Activated CD8-positive, alpha-beta T cell treated with anti-CD3 and anti-CD28 coated beads for 36 hours (primary cell): ENCODE data around the gene RPRD1A. TPM values are rescaled to one million over a fixed set of nuclear protein-coding genes. Genes with fewer than 3 reads are reported as not detected.

Experiments
- ATAC-seq: fragments of 200-7000 bp; cut with Tn5 transposase; one replicate; pipeline ENCODE4 v1.10.0; 2021; ENCODE audit warnings: mild to moderate bottlenecking, moderate library complexity
- CTCF ChIA-PET: fragments of 350-600 bp; sonication (Branson Sonifier 250); formaldehyde crosslinking; loops from one replicate; lab custom pipeline; 2021; ENCODE audit warnings: antibody characterized with exemption; lab: Charles Lee
- POLR2A ChIA-PET: fragments of 350-600 bp; sonication (Branson Sonifier 250); formaldehyde crosslinking; loops from one replicate; lab custom pipeline; 2021; ENCODE audit warnings: antibody characterized with exemption; lab: Charles Lee
- DNase-seq: peaks from one replicate; pipeline ENCODE4 v3.0.0-alpha.2; 2020
- H3K27ac Mint-ChIP-seq: one replicate; pipeline ENCODE4 v1.8.0; 2021; ENCODE audit warnings: mild to moderate bottlenecking, mixed read lengths
- H3K27me3 Mint-ChIP-seq: one replicate; pipeline ENCODE4 v1.8.0; 2021; ENCODE audit warnings: mixed read lengths
- H3K36me3 Mint-ChIP-seq: one replicate; pipeline ENCODE4 v1.8.0; 2021; ENCODE audit warnings: low read depth, mixed read lengths
- H3K4me1 Mint-ChIP-seq: one replicate; pipeline ENCODE4 v1.8.0; 2021; ENCODE audit warnings: low read depth, mixed read lengths
- H3K4me3 Mint-ChIP-seq: one replicate; pipeline ENCODE4 v1.8.0; 2021; ENCODE audit warnings: mild to moderate bottlenecking, moderate library complexity, mixed read lengths
- H3K9me3 Mint-ChIP-seq: one replicate; pipeline ENCODE4 v1.8.0; 2021; ENCODE audit warnings: mixed read lengths
- CTCF ChIP-seq: fragments of 200-600 bp; IDR thresholded peaks from one replicate; pipeline ENCODE4 v1.8.0; 2022; ENCODE audit warnings: antibody characterized with exemption, mild to moderate bottlenecking
- intact Hi-C: fragments of 100-400 bp; cut with micrococcal nuclease; formaldehyde crosslinking; loops from one replicate; pipeline ENCODE4 v1.10.0; 2022
- total RNA-seq, 2 experiments: library from RNA; stranded (reverse); gene quantifications; one replicate each; pipeline ENCODE4 v1.2.3, GENCODE V29; 2021

RPRD1A gene
- total RNA-seq, 2 experiments from 2014 or later = 29.4 to 31.9 TPM

- POLR2A ChIA-PET = no interaction called here
- no peaks in the 10 kb centered on the region for H3K27me3 Mint-ChIP-seq
- intact Hi-C loops = no loop called here
- CTCF ChIA-PET = interaction anchor here (1.1 to 1.4 kb wide), 2 partner anchors 10 to 40 kb away, joined by 3 read pairs; no protein-coding TSS in a partner anchor
- TF ChIP-seq CTCF = no peak
- H3K36me3 Mint-ChIP-seq = peaks cover 10% of the 10 kb centered on the region
- ATAC-seq (no peak), DNase-seq (no peak)
- H3K4me3 Mint-ChIP-seq = no peak overlapping the region
- no peaks in the 10 kb centered on the region for H3K4me1 Mint-ChIP-seq
- no peaks in the 10 kb centered on the region for H3K9me3 Mint-ChIP-seq
- no peak overlapping the region for H3K27ac Mint-ChIP-seq
Observed at GRCh38 chr18:36023336-36023735, 44.0 kb downstream of the RPRD1A start.

GRCh38 chr18:36020174-36020711 lies 47.1 kb downstream of the RPRD1A start:
- ChIA-PET POLR2A (interaction anchor here (1.7 kb wide), 1 partner anchor 110 kb away, joined by 5 read pairs; the partner anchor contains the start of genes ELP2 and SLC39A6), CTCF (interaction anchor here (1.0 to 2.4 kb wide), 2 partner anchors 29 to 265 kb away, joined by 3 to 7 read pairs; no protein-coding TSS in a partner anchor)
- H3K36me3 Mint-ChIP-seq = peaks cover 2% of the 10 kb centered on the region
- H3K4me3 Mint-ChIP-seq = no peak overlapping the region
- TF ChIP-seq CTCF = no peak
- no peak for ATAC-seq
- H3K9me3 Mint-ChIP-seq = no peaks in the 10 kb centered on the region
- intact Hi-C loops = no loop called here
- H3K4me1 Mint-ChIP-seq = no peaks in the 10 kb centered on the region
- H3K27ac Mint-ChIP-seq = no peak overlapping the region
- DNase-seq = no peak
- no peaks in the 10 kb centered on the region for H3K27me3 Mint-ChIP-seq

- Mint-ChIP-seq H3K27me3 (no peaks in the 10 kb centered on the region), H3K9me3 (no peaks in the 10 kb centered on the region), H3K36me3 (no peaks in the 10 kb centered on the region), H3K27ac (no peak overlapping the region), H3K4me1 (no peaks in the 10 kb centered on the region), H3K4me3 (no peak overlapping the region)
- DNase-seq = no peak
- ATAC-seq = no peak
- intact Hi-C loops = loop anchor here (5.0 to 10.0 kb wide), 4 partner anchors 50 to 265 kb away; partner anchors contain the start of genes ELP2, RPRD1A and SLC39A6
- TF ChIP-seq CTCF = no peak
- POLR2A ChIA-PET = no interaction called here
- CTCF ChIA-PET = interaction anchor here (0.8 to 3.6 kb wide), 25 partner anchors 8 to 267 kb away, joined by 3 to 49 read pairs (median 4); partner anchors contain the start of genes ELP2, MOCOS, RPRD1A and SLC39A6
Observed at GRCh38 chr18:36017232-36017631, 50.1 kb downstream of the RPRD1A start.

- no peak overlapping the region for H3K4me3 Mint-ChIP-seq
- ChIA-PET POLR2A (no interaction called here), CTCF (interaction anchor here (3.6 kb wide), 1 partner anchor 269 kb away, joined by 49 read pairs; no protein-coding TSS in a partner anchor)
- no peak for DNase-seq
- TF ChIP-seq CTCF = no peak
- H3K4me1 Mint-ChIP-seq = no peaks in the 10 kb centered on the region
- H3K36me3 Mint-ChIP-seq = no peaks in the 10 kb centered on the region
- intact Hi-C loops = loop anchor here (5.0 to 10.0 kb wide), 4 partner anchors 52 to 267 kb away; partner anchors contain the start of genes ELP2, RPRD1A and SLC39A6
- no peaks in the 10 kb centered on the region for H3K27me3 Mint-ChIP-seq
- H3K9me3 Mint-ChIP-seq = no peaks in the 10 kb centered on the region
- no peak for ATAC-seq
- H3K27ac Mint-ChIP-seq = no peak overlapping the region
Observed at GRCh38 chr18:36015629-36016028, 51.7 kb downstream of the RPRD1A start.

- ChIA-PET POLR2A (no interaction called here), CTCF (no interaction called here)
- no peak for TF ChIP-seq CTCF
- Mint-ChIP-seq H3K36me3 (no peaks in the 10 kb centered on the region), H3K27me3 (no peaks in the 10 kb centered on the region), H3K4me3 (no peak overlapping the region), H3K4me1 (no peaks in the 10 kb centered on the region), H3K27ac (no peak overlapping the region), H3K9me3 (no peaks in the 10 kb centered on the region)
- ATAC-seq (no peak), DNase-seq (no peak)
- intact Hi-C loops = loop anchor here (10.0 kb wide), 1 partner anchor 112 kb away; the partner anchor contains the start of genes ELP2 and SLC39A6
Observed at GRCh38 chr18:36012891-36013290, 54.5 kb downstream of the RPRD1A start.
